ENCODE measurements around the gene CACNB4.

DNA sequence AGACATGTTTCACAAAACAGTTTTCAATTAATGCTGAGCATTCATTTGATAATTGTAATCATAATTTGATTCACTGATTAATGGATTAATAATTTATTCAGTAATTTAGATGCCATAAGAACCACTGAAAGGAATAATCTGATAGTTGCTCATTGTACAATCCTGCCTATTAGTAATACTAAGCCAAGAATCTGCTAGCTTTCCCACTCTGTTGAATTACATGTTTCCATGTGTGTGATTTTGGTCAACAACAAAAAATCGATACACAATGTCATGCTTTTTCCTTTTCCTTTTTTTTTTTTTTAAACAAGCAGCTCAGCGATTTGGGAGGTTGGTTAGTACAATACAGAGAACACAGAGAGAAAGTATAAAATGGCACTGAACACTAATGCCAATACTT, 296.5 kb downstream of the CACNB4 start:
- no peak for TF ChIP-seq POLR2A (IDR thresholded peaks at IDR 0.05)
- TF ChIP-seq CTCF (IDR thresholded peaks at IDR 0.05): no peak
